ENCODE results near the gene C10orf90.

DNA sequence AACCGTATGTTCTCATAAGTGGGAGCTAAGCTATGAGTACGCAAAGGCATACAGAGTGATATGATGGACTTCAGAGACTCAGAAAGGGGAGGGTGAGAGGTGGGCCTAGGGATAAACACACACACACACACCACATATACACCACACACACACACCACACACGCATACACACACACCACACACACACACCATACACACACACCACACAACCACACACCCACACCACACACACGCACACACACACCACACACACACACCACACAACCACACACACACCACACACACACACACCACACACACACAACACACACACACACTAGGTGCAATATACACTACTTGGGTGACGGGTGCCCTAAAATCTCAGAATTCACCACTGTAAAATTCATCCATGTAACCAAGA lies 168.7 kb downstream of the C10orf90 start:
- TF ChIP-seq TAF1 (IDR thresholded peaks at IDR 0.05; ENCODE audit: low read depth) (no peak), CREB1 (IDR thresholded peaks at IDR 0.05; ENCODE audit: low read depth) (no peak), YY1 (IDR thresholded peaks at IDR 0.05; ENCODE audit: low read depth) (no peak), FOXM1 (IDR thresholded peaks at IDR 0.05; ENCODE audit: borderline replicate concordance, low read depth) (no peak), RAD21 (IDR thresholded peaks at IDR 0.05; ENCODE audit: low read depth) (no peak), EP300 (IDR thresholded peaks at IDR 0.05; ENCODE audit: borderline replicate concordance) (no peak), EGR1 (IDR thresholded peaks at IDR 0.05) (no peak), TEAD4 (IDR thresholded peaks at IDR 0.05) (no peak), NFIC (IDR thresholded peaks at IDR 0.05) (no peak)
- TF ChIP-seq, protein P1, sequence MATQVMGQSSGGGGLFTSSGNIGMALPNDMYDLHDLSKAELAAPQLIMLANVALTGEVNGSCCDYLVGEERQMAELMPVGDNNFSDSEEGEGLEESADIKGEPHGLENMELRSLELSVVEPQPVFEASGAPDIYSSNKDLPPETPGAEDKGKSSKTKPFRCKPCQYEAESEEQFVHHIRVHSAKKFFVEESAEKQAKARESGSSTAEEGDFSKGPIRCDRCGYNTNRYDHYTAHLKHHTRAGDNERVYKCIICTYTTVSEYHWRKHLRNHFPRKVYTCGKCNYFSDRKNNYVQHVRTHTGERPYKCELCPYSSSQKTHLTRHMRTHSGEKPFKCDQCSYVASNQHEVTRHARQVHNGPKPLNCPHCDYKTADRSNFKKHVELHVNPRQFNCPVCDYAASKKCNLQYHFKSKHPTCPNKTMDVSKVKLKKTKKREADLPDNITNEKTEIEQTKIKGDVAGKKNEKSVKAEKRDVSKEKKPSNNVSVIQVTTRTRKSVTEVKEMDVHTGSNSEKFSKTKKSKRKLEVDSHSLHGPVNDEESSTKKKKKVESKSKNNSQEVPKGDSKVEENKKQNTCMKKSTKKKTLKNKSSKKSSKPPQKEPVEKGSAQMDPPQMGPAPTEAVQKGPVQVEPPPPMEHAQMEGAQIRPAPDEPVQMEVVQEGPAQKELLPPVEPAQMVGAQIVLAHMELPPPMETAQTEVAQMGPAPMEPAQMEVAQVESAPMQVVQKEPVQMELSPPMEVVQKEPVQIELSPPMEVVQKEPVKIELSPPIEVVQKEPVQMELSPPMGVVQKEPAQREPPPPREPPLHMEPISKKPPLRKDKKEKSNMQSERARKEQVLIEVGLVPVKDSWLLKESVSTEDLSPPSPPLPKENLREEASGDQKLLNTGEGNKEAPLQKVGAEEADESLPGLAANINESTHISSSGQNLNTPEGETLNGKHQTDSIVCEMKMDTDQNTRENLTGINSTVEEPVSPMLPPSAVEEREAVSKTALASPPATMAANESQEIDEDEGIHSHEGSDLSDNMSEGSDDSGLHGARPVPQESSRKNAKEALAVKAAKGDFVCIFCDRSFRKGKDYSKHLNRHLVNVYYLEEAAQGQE (IDR thresholded peaks at IDR 0.05; ENCODE audit: low read depth): no peak
- TF ChIP-seq, protein P2, sequence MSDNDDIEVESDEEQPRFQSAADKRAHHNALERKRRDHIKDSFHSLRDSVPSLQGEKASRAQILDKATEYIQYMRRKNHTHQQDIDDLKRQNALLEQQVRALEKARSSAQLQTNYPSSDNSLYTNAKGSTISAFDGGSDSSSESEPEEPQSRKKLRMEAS (IDR thresholded peaks at IDR 0.05): no peak
- TF ChIP-seq, protein P3, sequence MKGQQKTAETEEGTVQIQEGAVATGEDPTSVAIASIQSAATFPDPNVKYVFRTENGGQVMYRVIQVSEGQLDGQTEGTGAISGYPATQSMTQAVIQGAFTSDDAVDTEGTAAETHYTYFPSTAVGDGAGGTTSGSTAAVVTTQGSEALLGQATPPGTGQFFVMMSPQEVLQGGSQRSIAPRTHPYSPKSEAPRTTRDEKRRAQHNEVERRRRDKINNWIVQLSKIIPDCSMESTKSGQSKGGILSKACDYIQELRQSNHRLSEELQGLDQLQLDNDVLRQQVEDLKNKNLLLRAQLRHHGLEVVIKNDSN (IDR thresholded peaks at IDR 0.05): no peak

Measured in Ishikawa (cell line).